ENCODE data around the gene ICE1.
"Not testable (repeated sequence)": the region's sequence is repeated elsewhere in the genome, so short reads cannot be mapped to it uniquely, and the experiment has no call there.

Gene ICE1

GRCh38 chr5:5494489-5495402 is 72.3 kb downstream of the ICE1 start:
- no peak for DNase-seq

GRCh38 chr5:5497152-5497788 is 74.8 kb downstream of the ICE1 start:
- peak; percentile 52 for DNase-seq

- DNase-seq, result no peak
Measured at GRCh38 chr5:5499442-5499841, 77.0 kb downstream of the ICE1 start.

GRCh38 chr5:5504325-5504724 is 81.8 kb downstream of the ICE1 start:
- DNase-seq, result no peak

GRCh38 chr5:5505815-5506214 is 83.3 kb downstream of the ICE1 start:
- no peak for DNase-seq

GRCh38 chr5:5508391-5508790 is 85.9 kb downstream of the ICE1 start:
- no peak for DNase-seq

GRCh38 chr5:5511904-5512416 is 89.5 kb downstream of the ICE1 start:
- no peak for DNase-seq

GRCh38 chr5:5512543-5512942 is 90.1 kb downstream of the ICE1 start:
- DNase-seq, result no peak

- not testable (repeated sequence) for DNase-seq
Measured at GRCh38 chr5:5520622-5521021, 98.1 kb downstream of the ICE1 start.

- DNase-seq, result no peak
Measured at GRCh38 chr5:5521029-5521428, 98.6 kb downstream of the ICE1 start.

GRCh38 chr5:5521478-5521877 is 99.0 kb downstream of the ICE1 start:
- no peak for DNase-seq

- no peak for DNase-seq
Measured at GRCh38 chr5:5522336-5522735, 99.9 kb downstream of the ICE1 start.

GRCh38 chr5:5523066-5523505 is 100.6 kb downstream of the ICE1 start:
- peak; percentile 41 for DNase-seq

GRCh38 chr5:5524327-5524726 is 101.8 kb downstream of the ICE1 start:
- no peak for DNase-seq

GRCh38 chr5:5531371-5531770 is 108.9 kb downstream of the ICE1 start:
- DNase-seq, result no peak

GRCh38 chr5:5532306-5533076 is 110.0 kb downstream of the ICE1 start:
- DNase-seq, result no peak

- DNase-seq, result no peak
Measured at GRCh38 chr5:5533927-5534326, 111.5 kb downstream of the ICE1 start.

GRCh38 chr5:5534333-5534732 is 111.9 kb downstream of the ICE1 start:
- DNase-seq, result no peak

- DNase-seq, result no peak
Measured at GRCh38 chr5:5536871-5537270, 114.4 kb downstream of the ICE1 start.

- DNase-seq, result no peak
Measured at GRCh38 chr5:5537426-5537825, 114.9 kb downstream of the ICE1 start.

GRCh38 chr5:5539590-5539989 is 117.1 kb downstream of the ICE1 start:
- no peak for DNase-seq
